ENCODE results near the gene GOLT1B.
A peak's percentile ranks its signal among the peaks of the same experiment; 100 is the strongest.

Gene GOLT1B

DNA sequence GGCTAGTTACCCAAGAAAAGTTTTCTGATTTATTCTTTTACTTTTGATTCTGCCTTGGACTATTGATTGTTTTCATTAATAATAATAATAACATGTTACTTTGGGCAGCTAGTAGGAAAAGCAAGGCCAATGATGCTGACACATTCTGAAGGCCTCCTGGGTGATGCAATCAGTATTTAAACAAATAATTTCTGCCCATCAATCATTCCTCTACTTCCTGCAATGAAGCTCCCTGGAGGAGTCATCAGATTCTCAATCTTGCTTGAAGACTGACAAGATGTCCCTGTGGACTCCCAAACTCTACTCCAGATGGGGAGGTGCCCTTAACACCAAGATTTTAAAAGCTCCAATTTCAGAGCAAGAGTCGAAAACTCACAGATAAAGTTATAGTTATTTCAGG is 24.5 kb downstream of the GOLT1B start, which contains the start of gene SPX:
Gene SPX (plus strand): TSS at position 244 of the 400 bp plus-strand sequence. CDS start 177 bp downstream, outside the sequence.
- no peak for DNase-seq

- no peak for DNase-seq
These were observed 25.2 kb downstream of the GOLT1B start for GRCh38 chr12:21526721-21527345.

GRCh38 chr12:21527451-21528180 is 26.0 kb downstream of the GOLT1B start:
- peak; percentile 68 for DNase-seq

- no peak for DNase-seq
These were observed 27.4 kb downstream of the GOLT1B start for GRCh38 chr12:21528953-21529352.

GRCh38 chr12:21529456-21529855 is 27.9 kb downstream of the GOLT1B start:
- no peak for DNase-seq

- DNase-seq, result no peak
These were observed 36.6 kb downstream of the GOLT1B start for GRCh38 chr12:21538061-21538653.

DNA sequence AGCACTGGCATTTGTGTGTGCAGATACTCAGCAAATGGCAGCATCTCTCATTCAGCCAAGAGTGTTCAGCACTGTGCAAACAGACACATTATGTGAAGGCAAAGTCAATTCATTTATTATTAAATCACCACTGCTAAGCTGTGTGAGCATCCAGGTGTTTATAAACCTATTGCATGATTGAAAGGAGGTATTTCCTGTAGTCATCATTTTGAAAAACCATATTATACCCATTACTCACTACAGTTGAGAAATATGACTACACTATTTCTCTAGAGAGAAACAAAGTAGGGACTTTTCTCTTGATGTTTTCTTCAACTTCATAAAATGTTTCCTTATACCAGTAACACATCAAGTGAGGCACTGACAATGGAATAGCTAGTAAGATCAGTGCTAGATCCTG is 38.2 kb downstream of the GOLT1B start:
- DNase-seq, result no peak

- no peak for DNase-seq
These were observed 40.2 kb downstream of the GOLT1B start for GRCh38 chr12:21541773-21542172.

DNA sequence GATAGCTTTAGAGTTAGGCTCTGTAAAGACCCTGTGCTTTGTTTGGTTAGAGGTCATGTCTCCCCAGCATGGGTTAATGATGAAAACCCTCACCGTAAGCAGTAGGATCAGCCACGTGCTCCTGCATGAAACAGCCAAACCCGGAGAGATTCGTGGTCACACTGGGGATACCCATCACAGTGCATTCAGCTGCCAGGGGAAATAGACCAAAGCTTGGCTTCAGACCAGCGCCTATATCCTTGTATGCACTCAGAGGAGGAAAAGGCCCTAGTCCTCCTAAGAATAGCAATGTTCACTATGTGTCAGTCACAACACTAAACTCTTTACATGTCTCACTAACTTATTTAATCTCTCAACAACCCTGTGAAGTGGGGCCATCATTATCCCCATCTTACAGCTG is 40.8 kb downstream of the GOLT1B start:
- DNase-seq, result no peak

- no peak for DNase-seq
These were observed 41.6 kb downstream of the GOLT1B start for GRCh38 chr12:21543151-21543550.

DNA sequence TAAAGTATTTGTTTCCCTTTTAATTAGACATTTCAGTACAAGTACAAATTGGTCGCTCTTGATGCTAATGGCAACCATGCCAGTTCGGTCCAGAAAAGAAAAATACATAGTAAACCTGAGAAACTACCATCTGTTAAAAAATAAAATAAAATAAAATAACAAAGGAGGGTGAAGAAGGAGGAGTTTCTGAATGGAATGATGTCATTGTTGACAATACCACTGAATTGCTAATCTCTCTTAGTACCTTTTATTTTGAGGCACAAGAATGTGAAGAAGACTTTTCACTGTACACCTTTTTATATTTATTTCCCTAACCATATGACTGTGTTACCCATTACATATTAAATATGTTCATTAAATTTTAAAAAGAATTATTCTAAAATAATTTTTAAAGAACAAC is 44.0 kb downstream of the GOLT1B start:
- DNase-seq, result no peak

DNA sequence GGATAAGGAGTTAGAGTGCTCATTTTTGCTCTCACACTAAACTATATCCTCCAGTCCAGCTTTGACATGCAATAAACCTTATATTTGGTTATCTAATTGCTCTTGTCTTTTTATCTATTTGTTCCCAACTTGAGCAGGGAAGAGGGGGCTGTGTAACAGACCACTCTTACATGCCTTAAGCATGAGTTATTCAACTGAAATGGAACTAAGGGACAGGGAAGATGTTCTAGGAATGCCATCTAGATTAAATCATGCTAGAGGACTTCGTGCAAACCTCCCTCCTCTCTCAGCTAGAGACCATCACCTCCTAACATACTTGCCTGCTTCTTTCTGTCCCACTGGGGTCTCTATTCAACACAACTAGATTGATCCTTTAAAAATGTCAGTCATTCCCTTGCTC is 45.1 kb downstream of the GOLT1B start:
- DNase-seq, result no peak

- peak; percentile 41 for DNase-seq
These were observed 45.8 kb downstream of the GOLT1B start for GRCh38 chr12:21547437-21547836.

DNA sequence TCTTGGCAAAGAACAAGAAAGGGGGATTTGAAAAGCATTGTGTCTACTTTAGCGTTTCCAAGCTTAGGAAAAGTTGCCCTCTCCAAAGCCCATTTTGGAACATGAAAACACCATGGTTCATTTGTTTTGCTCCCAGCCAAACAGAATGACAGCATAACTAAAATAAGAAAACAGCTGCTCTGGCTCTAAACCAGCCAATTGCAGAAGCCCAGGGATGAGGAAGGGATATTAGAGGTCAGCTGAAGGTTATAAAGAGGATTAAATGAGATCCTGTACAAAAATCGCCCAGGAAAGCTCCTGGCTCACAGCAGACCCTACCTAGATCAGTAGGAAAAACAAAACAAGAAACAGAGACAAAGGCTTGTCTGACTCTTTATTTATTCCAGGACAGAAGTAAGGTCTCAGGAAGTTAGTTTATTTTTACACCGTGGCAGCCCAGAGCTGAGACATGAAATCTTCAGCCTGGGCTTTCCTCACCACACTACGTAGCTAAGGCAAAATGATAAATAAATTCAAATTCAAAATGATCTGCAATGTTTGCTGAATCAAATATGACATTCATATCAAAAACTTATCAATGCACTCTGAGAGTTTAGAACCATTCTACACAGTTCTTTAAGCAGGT is 50.4 kb downstream of the GOLT1B start:
- no peak for DNase-seq

- no peak for DNase-seq
These were observed 51.2 kb downstream of the GOLT1B start for GRCh38 chr12:21552635-21553328.

GRCh38 chr12:21553329-21553675 is 51.7 kb downstream of the GOLT1B start:
- DNase-seq, result no peak

GRCh38 chr12:21558100-21558679 is 56.6 kb downstream of the GOLT1B start:
- no peak for DNase-seq

DNA sequence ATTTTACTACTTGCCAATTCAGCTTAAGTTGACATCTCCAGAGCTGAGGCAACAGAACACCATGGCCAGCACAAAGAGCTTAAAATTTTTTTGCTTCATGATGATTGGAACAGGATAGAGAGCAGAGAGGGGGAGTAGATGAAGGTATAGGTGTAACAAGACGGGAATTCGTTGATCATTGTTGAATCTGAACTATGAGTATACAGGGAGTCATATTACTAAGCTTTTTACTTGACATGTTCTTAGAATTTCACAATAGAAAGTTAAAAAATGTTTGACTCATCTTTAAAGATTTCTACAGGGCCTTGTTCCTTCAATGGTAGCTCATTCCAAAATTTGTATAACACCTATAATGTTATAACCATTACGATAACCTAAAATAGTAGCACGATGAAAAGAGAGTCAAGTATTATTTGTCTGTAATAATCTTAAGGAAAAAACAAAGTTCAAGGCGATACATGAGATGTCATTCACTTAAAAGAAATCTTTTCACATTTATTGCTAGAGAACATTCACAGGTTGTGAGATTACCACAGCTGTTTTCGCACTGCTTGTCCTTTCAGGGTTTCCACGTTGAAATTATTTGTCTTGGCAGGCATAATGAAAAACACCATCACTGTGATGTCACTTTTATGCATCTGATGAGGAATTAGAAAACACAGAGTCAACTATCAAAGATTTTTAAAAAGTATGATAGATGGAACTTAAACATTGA is 58.4 kb downstream of the GOLT1B start:
- no peak for DNase-seq

- no peak for DNase-seq
These were observed 59.6 kb downstream of the GOLT1B start for GRCh38 chr12:21561158-21561557.

- DNase-seq, result no peak
These were observed 61.3 kb downstream of the GOLT1B start for GRCh38 chr12:21562859-21563258.

GRCh38 chr12:21566223-21566906 is 64.8 kb downstream of the GOLT1B start:
- no peak for DNase-seq

All from stimulated activated CD4-positive, alpha-beta T cell treated with anti-CD3 and anti-CD28 coated beads, Interleukin-1b, Interleukin-23, amount 100 ng/mL, for 48 hours (primary cell).